GM18498 (cell line): ENCODE data around the gene RSPRY1.
"Not testable (repeated sequence)": the region's sequence is repeated elsewhere in the genome, so short reads cannot be mapped to it uniquely, and the experiment has no call there.

Source experiments
- ATAC-seq: cut with Tn5 transposase; IDR thresholded peaks from one replicate; pipeline ENCODE4 v1.9.1; 2021; ENCODE audit warnings: mild to moderate bottlenecking, moderate library complexity; ENCODE audit not compliant: unreplicated experiment

RSPRY1 gene

DNA sequence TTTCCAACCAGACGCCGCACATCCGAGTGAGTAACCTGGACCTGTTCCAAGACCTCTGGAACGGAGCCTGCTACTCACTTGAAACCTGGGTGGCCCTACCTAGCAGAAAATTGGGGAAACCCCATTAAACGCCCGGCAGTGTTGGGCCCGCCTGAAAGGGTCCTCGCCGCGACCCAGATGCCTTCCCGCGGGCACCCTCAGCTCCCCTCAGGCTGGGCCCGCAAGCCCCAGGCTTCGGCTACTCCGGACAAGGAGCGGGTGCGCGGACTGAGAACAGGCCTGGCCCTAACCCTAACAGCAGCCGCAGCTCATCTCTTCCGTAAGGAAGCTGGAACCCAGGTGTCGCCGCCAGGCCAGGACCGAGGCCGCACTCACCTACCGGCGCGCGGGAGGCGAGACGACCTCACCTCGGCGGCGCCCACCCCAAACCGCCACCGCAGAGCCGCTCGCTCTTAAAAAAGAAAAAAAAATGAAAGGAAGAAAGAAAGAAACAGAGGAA, 634 bp upstream of the RSPRY1 start:
- ATAC-seq, result peak; percentile 45

DNA sequence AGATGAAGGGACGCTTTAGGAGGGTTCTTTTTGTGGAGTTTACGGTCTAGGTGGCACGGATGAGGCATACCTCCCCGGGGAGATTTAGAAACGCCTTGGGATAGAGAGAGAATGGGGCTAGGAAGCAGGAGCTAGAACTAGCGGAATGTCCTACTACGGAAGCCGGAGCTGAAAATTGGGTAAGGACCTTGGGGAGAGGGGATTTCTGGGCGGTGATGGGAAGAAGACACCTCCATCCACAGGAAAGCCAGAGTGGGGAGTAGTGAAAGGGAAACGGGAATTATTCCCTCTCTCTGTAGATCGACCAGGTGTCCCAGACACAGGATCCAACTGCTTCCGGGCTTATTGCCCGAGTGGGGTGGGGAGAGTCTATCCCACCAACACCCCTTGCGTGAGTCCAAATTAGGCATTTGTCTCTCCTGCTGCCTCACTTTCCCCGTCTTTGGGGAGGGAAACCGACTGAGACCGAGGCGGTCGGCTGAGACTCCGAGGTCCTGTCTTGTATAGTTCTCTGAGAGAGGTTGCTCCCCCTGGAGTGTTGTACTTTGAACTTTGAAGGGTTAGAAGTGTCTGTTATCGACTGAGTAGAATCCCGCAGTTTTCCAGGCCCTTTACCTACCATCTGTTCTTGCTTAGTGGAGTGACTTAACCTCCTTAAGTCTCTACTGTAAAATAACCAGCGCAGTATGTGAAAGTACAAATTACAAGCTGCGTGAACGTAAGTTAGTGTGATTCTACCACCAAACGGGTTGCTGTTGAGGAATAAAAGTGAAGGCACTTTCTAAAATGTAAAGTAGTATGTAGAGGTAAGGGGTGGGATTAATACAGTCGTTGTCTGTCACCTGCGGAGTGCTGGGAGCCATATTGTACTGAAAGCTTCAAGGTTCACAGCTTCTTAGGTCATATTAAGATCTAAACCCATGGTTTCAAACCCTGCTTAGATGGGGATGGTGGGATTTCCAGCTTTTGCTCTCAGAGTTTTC, 1.0 kb downstream of the RSPRY1 start:
- ATAC-seq, result no peak

- ATAC-seq, result not testable (repeated sequence)
These were observed 2.0 kb downstream of the RSPRY1 start for GRCh38 chr16:57187902-57188710.

GRCh38 chr16:57188711-57189002, 2.5 kb downstream of the RSPRY1 start:
- ATAC-seq, result no peak

DNA sequence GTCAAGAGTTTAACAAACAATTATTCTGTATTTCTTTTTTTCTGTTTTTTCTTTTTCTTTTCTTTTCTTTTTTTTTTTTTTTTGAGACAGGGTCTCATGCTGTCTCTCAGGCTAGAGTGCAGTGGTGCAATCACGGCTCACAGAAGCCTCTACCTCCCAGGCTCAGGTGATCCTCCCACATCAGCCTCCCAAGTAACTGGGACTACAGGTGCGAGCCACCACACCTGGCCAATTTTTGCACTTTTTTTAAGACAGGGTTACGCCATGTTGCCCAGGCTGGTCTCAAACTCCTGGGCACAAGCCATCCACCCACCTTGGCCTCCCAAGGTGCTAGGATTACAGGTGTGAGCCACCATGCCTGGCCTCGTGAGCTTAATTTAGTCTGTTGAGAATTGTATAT, 3.4 kb downstream of the RSPRY1 start:
- not testable (repeated sequence) for ATAC-seq

DNA sequence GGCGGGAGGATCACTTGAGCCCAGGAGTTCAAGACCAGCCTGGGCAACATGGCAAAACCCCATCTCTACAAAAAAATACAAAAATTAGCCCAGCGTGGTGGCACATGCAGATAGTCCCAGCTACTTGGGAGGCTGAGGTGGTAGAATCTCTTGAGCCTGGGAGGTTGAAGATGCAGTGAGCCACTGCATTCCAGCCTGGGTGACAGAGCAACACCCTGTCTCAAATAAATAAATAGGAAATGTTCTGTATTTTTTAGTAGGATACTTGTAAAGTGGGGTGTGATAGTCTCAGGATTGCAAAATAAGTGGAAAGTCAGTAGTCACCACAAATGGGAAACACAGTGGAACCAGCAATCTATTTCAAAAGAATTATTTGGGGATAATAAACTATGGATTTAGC, 4.0 kb downstream of the RSPRY1 start:
- no peak for ATAC-seq

DNA sequence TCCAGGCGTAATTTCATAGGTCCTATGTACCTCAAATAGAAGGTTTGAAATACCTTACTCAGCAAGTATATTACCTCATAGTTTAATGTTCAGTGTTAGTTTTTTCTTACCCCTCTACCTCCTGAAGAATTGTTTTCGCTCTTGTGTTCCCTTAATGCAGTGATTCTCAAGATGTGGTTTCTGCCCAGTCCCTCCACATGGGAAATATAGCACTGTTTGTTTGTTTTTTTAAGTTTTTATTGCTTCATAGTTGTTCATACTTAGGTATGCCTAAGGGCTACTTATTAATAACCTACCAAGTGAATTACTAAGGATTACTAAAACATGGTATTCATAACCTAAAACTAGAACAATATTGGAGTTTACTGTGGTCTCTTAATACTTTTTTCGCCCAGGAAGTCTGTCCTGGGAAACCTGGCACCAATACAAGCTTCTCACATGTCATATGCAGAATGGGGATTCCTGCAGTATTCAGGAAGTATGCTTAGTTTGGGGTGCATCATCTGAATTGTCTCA, 5.0 kb downstream of the RSPRY1 start:
- ATAC-seq, result no peak

DNA sequence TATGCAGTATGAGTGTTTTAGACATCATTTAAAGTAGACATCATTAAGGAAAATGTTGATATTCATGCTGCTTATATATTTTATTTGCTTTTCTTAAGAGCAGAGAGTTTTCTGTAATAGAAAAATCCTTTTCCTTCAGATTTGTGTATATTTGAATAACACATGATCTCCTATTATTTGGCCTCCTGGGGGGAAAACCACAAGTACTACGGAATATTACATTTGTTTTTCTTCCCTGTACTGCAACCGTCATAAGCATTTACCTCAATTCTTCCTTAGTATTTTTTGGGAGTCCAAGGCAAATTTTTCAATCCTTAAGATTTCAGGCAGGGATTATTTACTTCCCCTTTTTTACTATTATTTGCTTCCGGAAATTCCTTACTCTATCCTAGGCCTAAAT, 6.0 kb downstream of the RSPRY1 start:
- no peak for ATAC-seq

DNA sequence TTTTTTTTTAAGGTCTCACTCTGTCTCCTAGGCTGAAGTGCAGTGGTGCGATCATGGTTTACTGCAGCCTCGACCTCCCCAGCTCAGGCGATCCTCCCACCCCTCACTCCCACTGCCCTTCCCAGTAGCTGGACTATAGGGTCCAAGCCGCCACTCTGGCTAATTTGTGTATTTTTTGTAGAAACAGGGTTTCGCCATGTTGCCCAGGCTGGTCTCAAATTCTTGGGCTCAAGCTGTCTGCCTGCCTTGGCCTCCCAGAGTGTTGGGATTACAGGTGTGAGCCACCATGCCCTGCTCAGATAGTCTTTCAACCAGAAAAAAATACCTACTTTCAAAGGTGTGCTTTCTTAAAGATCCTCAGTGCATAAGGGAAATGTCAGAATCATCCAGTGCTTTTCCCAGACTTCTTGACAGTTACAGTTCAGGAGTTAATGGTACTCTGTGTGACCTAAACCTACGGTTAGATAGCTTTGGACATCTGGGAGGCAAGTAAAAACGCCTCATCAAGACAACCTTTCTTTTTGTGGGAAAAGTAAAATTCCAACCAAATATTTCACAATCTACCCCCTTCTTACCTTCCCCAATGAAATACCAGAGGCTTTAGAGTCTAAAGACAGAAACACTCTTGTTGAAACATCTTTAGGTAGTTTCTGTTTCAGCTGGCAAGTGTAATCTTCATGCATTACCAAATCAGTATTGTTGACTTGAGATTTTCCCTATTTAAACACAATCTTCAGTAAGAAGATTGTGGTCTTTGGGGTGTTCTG, 6.8 kb downstream of the RSPRY1 start:
- ATAC-seq, result peak; percentile 47

DNA sequence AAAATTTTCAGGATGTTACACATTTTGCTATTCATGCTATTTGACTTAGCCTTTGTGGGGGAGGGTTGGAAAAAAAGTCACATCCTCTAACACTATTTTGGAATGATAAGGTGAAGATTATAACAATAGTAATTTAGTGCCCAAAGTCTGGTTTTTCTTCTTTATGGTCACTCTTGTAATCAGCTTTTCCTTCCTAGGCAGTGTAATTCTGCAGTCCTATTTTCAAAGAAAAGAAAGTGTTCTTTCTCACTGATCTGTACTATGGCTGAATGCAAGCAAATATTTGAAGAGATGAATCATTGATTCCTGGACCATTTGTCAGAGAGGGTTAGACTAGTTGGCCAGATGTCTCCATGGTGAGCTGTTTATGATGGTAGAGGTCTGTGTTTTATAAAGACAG, 8.4 kb downstream of the RSPRY1 start:
- ATAC-seq, result no peak

- ATAC-seq, result no peak
These were observed 10.2 kb downstream of the RSPRY1 start for GRCh38 chr16:57196286-57196685.

- ATAC-seq, result no peak
These were observed 10.6 kb downstream of the RSPRY1 start for GRCh38 chr16:57196753-57197152.

DNA sequence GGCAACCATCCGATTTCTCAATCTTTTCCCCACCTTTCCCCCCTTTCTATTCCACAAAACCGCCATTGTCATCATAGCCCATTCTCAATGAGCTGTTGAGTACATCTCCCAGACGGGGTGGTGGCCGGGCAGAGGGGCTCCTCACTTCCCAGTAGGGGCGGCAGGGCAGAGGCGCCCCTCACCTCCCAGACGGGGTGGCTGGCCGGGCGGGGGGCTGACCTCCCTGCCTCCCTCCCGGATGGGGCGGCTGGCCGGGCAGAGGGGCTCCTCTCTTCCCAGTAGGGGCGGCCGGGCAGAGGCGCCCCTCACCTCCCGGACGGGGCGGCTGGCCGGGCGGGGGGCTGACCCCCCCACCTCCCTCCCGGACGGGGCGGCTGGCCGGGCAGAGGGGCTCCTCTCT, 14.2 kb downstream of the RSPRY1 start:
- not testable (repeated sequence) for ATAC-seq

- not testable (repeated sequence) for ATAC-seq
These were observed 14.8 kb downstream of the RSPRY1 start for GRCh38 chr16:57200926-57201325.

DNA sequence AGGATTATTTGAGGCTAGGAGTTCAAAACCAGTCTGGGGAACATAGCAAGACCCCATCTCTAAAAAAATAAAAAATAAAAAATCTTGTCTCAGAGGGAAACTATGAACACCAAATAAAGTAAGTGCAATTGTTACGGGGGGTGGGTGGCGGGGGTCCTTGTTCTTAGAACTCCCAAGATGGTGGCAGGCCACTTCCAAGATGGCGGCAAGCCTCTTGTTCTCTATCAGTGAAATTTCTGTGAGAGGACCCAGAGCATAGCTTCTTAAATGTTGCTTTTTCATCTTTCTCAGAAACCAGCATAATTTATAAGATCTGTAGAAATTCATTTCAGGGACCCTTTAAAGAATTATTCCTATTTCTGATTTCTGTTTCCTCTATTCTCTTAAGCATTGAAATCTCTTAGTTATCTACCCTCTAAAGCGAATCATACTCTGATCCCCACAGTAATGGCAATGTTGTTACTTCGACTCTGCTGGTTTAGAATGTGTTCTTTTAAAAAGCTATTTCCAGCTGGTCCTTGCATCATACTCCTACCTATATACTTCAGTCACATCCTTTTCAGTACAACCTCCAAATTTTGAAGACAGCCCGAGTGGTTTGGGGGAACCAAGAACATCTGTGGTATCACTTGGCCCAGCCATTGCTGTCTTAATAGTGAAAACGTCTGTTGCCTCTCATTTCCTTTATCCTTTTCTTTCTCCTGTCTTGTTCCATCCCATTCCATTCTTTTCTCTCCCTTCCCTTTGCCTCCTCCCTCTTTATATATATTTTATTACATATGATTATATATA, 16.2 kb downstream of the RSPRY1 start:
- ATAC-seq, result no peak

- ATAC-seq, result no peak
These were observed 17.3 kb downstream of the RSPRY1 start for GRCh38 chr16:57203451-57203850.

- ATAC-seq, result no peak
These were observed 18.5 kb downstream of the RSPRY1 start for GRCh38 chr16:57204675-57205074.

DNA sequence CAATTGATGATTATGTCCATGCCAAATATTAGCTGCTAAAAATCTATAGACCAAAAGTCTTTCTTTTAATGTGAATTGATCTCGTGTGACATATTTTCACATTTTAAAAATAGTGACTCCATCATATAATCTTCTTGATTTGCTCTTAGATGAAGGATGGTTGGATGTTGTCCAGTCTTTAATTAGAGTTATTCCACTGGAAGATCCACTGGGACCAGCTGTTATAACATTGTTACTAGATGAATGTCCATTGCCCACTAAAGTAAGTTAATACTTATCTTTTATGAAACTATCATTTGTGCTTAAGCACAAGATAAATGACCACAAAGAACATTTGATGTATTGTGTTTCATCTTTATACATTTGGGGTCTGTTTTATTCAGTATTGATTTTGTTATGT, 22.8 kb downstream of the RSPRY1 start:
- no peak for ATAC-seq

DNA sequence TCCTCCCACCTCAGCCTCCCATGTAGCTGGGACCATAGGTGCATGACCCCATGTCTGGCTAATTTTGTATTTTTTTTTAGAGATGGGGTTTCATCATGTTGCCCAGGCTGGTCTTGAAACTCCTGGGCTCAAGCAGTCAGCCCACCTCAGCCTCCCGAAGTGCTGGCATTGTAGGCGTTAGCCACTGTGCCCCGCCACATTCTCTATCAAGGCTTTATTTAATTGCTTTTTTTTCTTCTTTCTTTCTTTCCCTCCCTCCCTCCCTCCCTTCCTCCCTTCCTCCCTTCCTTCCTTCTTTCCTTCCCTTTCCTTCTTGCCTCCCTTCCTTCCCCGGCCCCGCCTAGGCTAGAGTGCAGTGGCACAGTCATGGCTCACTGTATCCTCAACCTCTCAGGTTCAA, 23.7 kb downstream of the RSPRY1 start:
- no peak for ATAC-seq

DNA sequence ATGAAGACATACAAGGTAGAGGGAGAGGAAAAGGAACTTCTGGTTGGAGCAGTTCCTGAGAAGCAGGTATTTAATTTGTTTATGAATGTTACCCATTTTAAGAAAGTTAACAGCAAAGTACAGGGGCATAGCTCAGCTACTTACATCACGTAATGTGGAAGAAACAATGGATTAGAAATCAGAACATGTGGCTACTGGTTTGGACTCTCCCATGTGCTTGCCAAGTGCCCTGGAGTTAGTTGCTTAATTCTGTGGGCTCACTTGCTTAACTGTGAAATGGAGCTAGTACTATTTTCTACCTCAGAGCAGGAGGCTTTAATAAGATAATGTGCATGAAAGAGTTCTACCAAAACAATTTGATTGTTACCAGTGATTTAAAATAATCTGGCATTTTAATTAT, 27.3 kb downstream of the RSPRY1 start:
- no peak for ATAC-seq
